NCI-H1417 treated with DMSO at 0.1 percent for 48 hours (cell line): ENCODE results near the gene NMRAL1.

Experiments
- DNase-seq: peaks from one replicate; lab custom pipeline; 2025; lab: John Stamatoyannopoulos, UW

Gene NMRAL1

GRCh38 chr16:4426021-4426684 is 48.3 kb downstream of the NMRAL1 start:
- DNase-seq: no peak

GRCh38 chr16:4425378-4426020 is 48.9 kb downstream of the NMRAL1 start, which contains the start of gene DNAJA3:
Gene DNAJA3 (plus strand): TSS chr16:4425868. CDS start chr16:4425882, 14 bp downstream.
- peak; percentile 75 for DNase-seq

GRCh38 chr16:4420505-4421105 is 53.8 kb downstream of the NMRAL1 start:
- DNase-seq: no peak

- DNase-seq: no peak
Observed at GRCh38 chr16:4419402-4419959, 54.9 kb downstream of the NMRAL1 start.

GRCh38 chr16:4416200-4417032 is 58.0 kb downstream of the NMRAL1 start, which contains the start of gene CORO7:
Gene CORO7 (minus strand): TSS chr16:4416596. CDS start chr16:4416518, 78 bp downstream.
- DNase-seq: peak; percentile 46

- no peak for DNase-seq
Observed at GRCh38 chr16:4415538-4416199, 58.8 kb downstream of the NMRAL1 start.

GRCh38 chr16:4414187-4414917 is 60.1 kb downstream of the NMRAL1 start:
- no peak for DNase-seq

- DNase-seq: no peak
Observed at GRCh38 chr16:4412854-4413253, 61.6 kb downstream of the NMRAL1 start.

GRCh38 chr16:4412159-4412558 is 62.3 kb downstream of the NMRAL1 start:
- no peak for DNase-seq
